Stimulated activated CD4-positive, alpha-beta T cell treated with anti-CD3 and anti-CD28 coated beads, Interleukin-1b, Interleukin-23, amount 100 ng/mL, for 4 hours (primary cell): ENCODE measurements around the gene OR10H3.
"Not testable (repeated sequence)": the region's sequence is repeated elsewhere in the genome, so short reads cannot be mapped to it uniquely, and the experiment has no call there.

Experiments
- DNase-seq, 2 donors: peaks; one replicate each; pipeline ENCODE4 v3.0.0-alpha.2; 2020; ENCODE audit warnings: low read depth in 2 of 2

Gene OR10H3

DNA sequence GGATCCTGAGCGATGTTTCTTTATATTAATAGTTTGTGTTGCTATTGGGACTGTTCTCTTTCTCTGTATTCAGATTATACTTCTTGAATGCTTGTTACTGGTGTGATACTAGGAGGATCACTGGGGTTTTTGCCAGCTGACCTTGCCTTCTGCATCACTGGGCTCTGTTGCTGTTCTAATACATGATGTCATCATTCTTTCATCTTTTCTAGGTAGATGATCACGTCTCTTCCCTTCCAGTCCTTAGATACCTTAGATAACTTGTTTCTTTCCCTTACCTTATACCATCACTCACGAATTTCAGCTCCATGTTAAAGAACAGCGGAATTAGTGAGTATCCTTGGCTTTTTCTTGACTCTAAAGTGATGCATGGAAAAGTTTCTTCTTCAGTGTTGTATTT is at the start of gene OR10H3:
OR10H3 (plus strand) TSS at position 264 of the 400 bp plus-strand sequence. CDS start 3,408 bp downstream, outside the sequence.
- DNase-seq, result no peak

DNA sequence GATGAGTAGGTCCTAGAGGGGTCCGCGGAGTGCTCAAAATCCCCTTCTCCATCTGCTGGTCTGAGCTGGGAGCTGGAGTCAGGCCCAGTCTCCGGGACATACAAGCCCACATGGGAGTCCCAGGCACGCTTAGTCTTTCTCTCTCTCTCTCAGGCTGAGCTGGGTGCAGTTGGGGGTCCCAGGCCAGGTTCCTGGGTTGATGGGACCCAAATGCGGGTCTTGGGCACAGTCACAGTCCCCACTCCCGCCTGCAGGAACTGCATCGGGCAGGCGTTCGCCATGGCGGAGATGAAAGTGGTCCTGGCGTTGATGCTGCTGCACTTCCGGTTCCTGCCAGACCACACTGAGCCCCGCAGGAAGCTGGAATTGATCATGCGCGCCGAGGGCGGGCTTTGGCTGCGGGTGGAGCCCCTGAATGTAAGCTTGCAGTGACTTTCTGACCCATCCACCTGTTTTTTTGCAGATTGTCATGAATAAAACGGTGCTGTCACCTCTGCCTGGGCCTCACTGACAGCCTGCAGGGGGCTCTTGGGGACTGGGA is 41.1 kb upstream of the OR10H3 start:
- no peak for DNase-seq

DNA sequence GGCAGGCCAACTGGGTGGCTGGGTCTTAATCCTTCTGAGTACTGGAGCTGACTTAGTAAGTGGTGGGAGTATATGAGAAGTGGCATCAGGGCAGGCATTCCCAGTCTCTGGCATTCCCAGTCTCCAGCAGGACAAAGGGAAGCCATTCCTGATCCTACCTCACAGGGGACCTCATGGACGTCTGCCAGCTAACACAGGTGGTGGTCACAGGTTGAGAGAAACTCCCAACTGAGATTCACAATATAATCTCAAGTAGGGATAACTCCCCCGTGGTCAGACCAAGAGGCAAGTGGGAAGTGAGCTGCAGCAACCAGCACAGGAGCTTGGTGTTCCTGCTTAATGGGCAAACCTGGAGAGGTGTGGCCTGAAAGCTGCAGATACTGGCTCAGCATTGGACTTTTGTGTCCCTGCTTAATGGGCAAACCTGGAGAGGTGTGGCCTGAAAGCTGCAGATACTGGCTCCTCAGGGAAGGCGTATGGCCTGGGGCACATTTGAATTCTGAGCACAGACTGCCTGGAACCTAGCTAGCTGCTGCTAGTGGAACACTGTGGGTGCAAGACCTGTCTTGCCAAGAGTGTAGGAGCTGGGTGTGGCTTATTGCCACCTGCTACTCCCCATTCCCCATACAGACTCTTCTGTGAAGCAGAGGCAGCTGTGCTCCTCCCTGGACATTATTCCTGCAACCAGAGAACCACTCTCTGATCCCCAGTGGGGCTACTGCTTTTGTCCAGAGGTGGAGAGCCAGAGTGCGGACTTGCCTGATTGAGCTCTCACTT is 35.8 kb upstream of the OR10H3 start:
- no peak for DNase-seq

DNA sequence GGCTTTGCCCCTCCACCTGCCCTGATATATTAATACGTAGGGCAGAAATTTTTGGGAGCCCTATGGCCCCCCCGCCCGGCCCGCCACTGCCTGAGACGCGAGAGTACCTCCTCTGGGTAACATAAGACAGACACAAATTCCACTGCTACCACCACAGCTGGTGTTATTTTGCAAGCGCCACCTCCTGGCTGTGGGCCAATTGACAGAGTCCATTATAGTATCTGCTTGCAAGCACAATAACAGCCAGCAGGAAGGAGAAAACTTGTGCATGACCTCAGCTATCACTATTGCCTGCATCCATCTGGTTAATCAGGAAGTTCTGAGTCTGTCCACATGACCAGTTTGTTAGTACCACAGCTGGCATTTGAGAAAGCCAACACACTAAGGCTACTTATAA is 35.3 kb upstream of the OR10H3 start:
- no peak for DNase-seq

GRCh38 chr19:15714638-15715037 is 23.1 kb upstream of the OR10H3 start:
- DNase-seq, result no peak

DNA sequence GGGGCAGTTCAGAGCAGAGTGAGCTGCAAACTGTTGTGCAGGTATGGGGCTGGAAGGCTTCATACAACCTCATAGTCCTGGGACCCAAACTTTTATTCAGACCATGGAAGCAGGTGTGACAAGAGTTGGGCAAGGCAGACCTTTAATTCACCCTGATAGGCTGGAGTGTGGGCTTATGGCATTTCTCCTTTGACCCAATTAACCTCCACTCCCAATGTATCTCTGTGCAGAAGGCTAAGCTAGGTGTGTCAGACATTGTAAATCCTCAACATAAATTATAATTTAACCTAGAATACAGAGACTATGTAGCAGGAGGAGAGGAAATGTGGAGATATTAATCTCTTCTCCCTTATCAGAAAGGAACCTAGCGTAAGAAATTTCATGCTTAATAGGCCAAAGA is 22.1 kb upstream of the OR10H3 start:
- no peak for DNase-seq

DNA sequence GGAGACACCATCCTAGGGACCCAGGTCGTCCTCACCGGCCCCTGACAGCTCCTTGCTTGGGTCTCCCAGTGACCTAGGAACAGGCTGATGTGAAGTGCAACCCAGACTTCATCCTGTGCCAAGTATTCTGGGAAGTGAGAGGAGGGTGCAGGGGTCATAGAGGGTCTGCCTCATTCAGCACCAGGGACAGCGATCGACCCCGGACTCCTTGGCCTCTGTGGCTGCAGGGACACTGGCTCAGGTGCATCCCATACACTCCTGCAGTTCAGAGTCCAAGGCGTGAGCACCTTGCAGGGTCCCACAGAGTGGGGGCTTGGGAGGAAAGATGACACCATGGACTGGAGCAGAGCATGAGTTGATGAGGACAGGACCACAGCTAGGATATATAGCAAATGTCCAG is 20.0 kb upstream of the OR10H3 start:
- no peak for DNase-seq

DNA sequence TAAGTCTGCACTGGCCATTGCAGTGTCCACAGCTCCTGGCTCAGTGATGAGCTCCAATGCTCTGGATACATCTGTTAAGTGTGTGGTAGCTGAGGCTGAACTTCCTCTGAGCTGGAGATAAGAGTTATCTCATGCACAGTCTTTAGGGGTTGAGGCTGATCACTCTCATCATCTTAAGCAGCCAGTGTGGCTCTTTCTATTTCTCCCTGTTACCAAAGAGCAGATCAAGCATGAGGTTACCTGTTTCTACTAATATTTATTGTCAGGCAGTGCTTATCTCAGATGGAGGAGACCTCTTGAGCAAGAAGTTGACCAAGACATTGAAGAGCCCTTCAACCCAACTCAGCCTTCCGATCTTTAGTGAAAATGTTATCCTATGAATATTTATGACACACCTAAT is 16.5 kb upstream of the OR10H3 start:
- DNase-seq, result no peak

GRCh38 chr19:15722956-15723355 is 14.8 kb upstream of the OR10H3 start:
- no peak for DNase-seq

DNA sequence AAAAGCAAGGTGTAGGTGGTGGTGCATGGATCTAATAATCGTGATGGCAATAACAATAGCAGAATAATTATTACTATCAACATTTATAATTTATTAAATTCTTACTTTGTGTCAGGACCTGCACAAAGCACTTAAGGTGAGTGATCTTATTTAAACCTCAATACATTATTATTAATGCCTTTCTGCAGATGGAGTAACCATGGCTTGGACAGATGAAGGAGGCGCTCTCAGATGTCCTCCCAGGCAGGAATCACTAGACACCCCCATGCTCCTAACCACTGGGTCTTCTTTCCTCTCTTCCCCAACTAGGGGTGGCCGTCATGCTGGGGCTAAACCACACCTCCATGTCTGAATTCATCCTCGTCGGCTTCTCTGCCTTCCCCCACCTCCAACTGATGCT is 10.1 kb upstream of the OR10H3 start, which contains the start of gene OR10H2:
OR10H2 (plus strand) TSS at position 301 of the 400 bp plus-strand sequence; CDS start at position 321, 20 bp downstream.
- DNase-seq, result no peak

DNA sequence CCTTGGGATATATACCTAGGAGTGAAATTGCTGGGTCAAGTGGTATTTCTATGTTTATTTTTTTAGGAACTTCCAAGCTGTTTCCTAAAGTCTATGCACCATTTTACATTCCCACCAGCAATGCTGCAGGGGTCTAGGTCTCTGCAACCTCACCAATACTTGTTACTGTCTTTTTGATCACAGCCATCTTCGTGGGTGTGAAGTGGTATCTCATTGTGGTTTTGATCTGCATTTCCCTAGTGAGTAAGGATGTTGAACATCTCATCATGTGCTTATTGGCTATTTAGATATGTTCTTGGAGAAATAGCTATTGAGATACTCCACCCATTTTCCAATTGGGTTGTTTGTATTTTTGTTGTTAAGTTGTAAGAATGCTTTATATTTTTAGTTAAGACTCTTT is 7.2 kb upstream of the OR10H3 start:
- DNase-seq, result no peak

DNA sequence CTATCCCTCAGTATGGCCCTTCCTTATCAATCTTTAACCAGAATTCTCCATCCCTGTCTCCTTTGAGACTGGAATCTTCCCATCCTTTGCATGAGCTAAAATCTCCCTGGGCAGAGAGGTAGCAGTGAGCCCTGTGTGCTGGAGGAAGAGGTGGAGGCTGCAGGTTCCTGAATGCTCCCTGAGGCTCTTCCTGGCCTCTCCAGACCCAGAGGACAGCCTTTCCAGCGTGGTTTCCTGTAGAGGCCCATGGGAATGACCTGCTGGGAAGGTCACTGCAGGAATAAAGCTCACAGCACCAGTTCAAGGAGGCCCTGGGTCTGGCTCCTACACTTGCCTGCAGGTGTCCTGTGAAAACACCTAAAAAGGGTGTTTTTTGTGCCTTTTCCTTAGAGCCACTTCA is 5.4 kb upstream of the OR10H3 start:
- no peak for DNase-seq

DNA sequence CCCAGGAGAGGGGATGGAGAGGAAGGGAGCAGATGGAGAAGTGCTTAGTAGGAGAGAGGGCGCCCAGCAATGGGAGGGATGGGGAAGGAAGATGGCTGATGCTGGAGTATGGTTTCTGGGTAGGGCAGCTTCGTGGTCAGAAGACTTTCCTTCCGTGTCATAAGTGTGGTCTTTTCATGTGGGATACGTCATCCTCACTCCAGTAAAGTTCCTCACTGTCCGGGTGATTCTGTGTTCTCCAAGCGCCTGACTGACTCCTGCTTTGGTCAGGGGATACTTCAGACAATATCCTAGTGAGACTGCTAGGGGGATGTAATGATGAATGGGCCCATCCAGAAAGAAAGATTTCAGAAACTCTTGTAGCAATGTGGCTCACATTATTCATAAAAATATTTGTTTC is 3.9 kb upstream of the OR10H3 start:
- no peak for DNase-seq

GRCh38 chr19:15740785-15741184 is 3.0 kb downstream of the OR10H3 start:
- DNase-seq, result no peak

- DNase-seq, result no peak
These were observed 10.5 kb downstream of the OR10H3 start for GRCh38 chr19:15748239-15748638.

- no peak for DNase-seq
These were observed 20.6 kb downstream of the OR10H3 start for GRCh38 chr19:15758379-15758778.

- no peak for DNase-seq
These were observed 22.3 kb downstream of the OR10H3 start for GRCh38 chr19:15759962-15760565.

GRCh38 chr19:15769586-15769985 is 31.8 kb downstream of the OR10H3 start:
- no peak for DNase-seq

- DNase-seq, result not testable (repeated sequence)
These were observed 36.4 kb downstream of the OR10H3 start for GRCh38 chr19:15774159-15774558.

DNA sequence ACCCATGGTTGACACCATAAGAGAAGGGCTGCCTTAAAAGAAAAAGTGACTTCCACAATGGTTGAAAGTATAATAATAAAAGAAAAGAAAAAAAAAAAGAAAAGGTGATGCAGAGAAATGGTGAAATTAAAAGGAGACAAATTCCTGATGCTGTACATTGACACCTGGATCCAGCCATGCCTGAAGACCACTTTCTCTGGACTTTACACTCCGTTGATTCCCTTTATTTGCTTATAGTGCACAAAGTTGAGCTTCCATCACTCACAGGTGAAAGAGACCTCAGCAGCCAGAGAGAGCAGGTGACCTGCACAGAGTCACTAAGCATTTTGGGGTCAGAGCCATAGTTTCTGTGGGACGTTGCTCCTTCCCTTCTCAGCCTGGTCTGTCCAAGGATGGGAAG is 37.5 kb downstream of the OR10H3 start:
- DNase-seq, result no peak

- DNase-seq, result no peak
These were observed 38.5 kb downstream of the OR10H3 start for GRCh38 chr19:15776264-15776663.

- DNase-seq, result no peak
These were observed 39.5 kb downstream of the OR10H3 start for GRCh38 chr19:15776991-15777970.
